SK-N-SH treated with all-trans-retinoic acid at 6 μM for 48 hours (cell line): ENCODE data around the gene KIF21B.

Source experiments
- BACH2 ChIP-seq: fragments of 250-450 bp; sonication (Bioruptor Pico); IDR thresholded peaks from 2 replicates; pipeline ENCODE4 v1.9.0; 2021; ENCODE audit warnings: mild to moderate bottlenecking, borderline replicate concordance
- ISL1 ChIP-seq: fragments of 250-450 bp; sonication (Bioruptor Pico); IDR thresholded peaks from 2 replicates; pipeline ENCODE4 v2.1.2; 2022; ENCODE audit warnings: mild to moderate bottlenecking, moderate library complexity
- TCF4 ChIP-seq: fragments of 250-450 bp; sonication (Bioruptor Pico); IDR thresholded peaks from 2 replicates; pipeline ENCODE4 v1.8.0; 2021; ENCODE audit warnings: mild to moderate bottlenecking, moderate library complexity, borderline replicate concordance
- TOX ChIP-seq: fragments of 250-450 bp; sonication (Bioruptor Pico); IDR thresholded peaks from 2 replicates; pipeline ENCODE4 v1.8.0; 2021; ENCODE audit warnings: mild to moderate bottlenecking, moderate library complexity, borderline replicate concordance
- ZFP3 ChIP-seq: fragments of 250-450 bp; sonication (Bioruptor Pico); IDR thresholded peaks from 2 replicates; pipeline ENCODE4 v1.5.0; 2020; ENCODE audit warnings: mild to moderate bottlenecking, moderate library complexity

- TF ChIP-seq TCF4 (no peak), ZFP3 (CRISPR knock-in tag) (no peak), ISL1 (no peak), TOX (CRISPR knock-in tag) (no peak), BACH2 (CRISPR knock-in tag) (no peak)
Measured at GRCh38 chr1:200990114-200990513, 33.4 kb downstream of the KIF21B start.
